Endometrium (tissue), 2 donors: ENCODE data around the gene NISCH.

Source experiments
- FAIRE-seq: peaks from 2 replicates; lab custom pipeline; 2012; peaks lifted over from hg19 to GRCh38; lab: Jason Lieb, UNC
- donor health status: control.
- donor health status: control.

NISCH gene

GRCh38 chr3:52527732-52528585 lies 72.6 kb downstream of the NISCH start:
- no peak for FAIRE-seq

- no peak for FAIRE-seq
Observed at GRCh38 chr3:52528586-52529375, 73.4 kb downstream of the NISCH start.

- FAIRE-seq, result no peak
Observed at GRCh38 chr3:52529376-52530333, 74.3 kb downstream of the NISCH start.

GRCh38 chr3:52530918-52531826 lies 75.8 kb downstream of the NISCH start:
- no peak for FAIRE-seq

DNA sequence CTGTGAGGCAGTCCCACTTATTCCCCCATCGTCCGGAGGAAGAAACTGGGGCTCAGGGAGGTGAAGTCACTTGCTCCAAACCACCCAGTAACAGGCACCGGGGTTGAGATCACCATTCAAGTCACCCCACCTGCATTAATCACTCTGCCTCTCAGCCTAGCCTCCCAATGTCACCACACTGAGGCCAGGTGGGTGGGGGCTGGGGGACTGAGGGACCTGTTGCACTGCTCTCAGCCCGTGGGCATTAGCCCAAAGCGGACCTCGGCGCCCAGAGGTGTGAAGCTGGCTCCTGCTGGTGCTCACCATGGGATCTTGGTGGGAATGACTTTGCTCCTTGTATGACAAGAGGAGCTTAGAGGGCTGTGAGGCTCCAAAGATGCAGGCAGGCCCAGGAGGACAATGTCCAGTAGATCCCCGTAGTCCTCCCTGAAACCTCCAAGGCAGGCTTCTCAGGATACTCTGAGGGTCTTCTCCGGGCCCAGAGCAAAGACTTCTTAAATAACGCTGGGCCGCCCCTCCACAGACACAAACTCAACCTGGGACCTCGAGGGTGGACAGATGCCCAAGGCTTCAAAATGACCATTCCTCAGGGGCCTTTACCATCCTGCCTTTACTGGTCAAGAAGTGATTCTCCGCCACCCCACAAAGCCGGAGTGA lies 76.6 kb downstream of the NISCH start:
- FAIRE-seq, result no peak

DNA sequence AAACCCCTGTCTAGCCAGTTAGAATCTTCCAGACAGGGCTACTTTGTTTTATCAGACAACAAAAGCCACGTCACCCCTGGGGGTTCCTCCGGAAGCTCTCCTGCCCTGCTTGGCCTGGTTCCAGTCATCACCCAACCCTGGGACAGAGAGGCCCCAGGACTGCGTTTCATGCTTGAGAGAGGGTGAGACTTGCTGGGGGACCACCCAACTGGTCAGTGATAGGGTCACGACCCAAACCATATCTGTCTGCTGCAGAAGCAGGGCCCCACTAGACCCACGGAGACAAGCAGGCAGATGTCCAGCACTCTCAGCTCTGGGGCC lies 77.1 kb downstream of the NISCH start:
- FAIRE-seq, result no peak

DNA sequence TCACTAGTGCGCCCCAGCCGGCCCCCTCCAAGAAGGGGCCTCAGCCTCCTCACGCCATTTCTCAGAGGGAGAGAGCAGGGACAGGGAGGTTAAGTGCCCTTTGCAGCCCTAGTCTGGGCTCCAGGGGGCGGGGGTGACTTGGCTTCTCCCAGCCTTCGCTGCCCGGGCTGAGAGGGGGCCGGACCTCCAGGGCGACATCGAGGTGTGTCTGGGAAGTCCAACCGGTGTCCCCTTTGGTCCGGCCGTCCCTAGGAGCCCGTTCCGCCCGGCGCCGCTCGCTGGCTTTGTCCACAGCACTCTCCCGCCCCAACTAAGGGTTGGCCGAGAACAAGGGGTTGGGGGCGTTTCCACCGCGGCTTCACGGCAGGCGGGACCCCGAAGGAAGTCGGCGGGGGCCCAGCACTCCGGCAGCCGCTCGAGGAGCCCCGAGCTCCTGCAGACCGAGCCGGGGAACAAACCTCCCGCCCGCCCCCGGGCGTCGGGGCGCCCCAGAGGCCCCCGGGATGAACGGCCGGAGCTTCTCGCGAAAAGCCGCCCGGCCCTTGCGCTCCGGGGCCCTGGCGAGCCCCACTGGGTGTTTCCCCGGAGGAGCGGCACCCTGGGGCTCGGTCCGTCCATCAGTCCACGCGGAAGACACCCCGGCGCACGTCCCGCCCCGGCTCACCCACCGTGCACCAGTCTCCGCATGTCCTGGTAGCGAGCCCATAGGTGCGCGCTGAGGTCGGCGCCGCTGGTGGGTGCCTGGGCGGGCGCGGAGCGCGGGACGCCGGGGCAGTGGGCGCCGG lies 77.6 kb downstream of the NISCH start:
- no peak for FAIRE-seq

DNA sequence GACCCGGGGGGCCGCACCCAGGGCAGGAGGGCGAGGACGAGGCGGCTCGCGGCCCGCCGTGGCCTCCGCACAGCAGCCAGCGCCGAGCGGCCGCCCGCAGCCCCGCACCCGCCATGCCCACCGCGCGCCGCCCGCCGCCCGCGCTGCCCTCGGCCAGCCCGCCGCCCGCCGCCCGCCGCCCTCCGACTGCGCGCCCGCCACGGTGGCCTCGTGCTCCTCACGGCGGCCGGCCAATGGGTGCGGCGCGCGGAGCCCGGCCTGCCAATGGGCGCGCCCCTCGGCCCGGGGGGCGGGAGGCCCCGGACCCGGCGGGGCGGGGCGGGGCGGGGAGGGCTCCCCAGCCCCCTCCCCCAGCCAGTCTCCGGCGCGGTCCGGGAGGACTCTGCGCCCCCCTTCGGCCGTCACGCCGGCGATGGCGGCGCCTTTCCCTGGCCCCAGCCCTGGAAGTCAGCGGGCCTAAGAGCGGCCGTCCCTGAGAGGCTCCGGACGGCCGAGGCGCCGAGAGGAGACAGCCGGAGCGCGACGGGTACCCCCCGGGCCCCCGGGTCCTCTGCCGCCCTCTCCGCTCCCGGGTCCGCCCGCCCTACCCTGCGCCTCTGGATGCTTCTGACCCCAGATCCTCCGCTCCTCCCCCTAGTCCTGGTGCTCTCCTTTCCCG lies 78.3 kb downstream of the NISCH start, which contains the start of gene NT5DC2:
Gene NT5DC2 (minus strand): TSS at position 235 of the 658 bp plus-strand sequence. CDS start 120 bp downstream, at position 115.
- FAIRE-seq, result no peak

GRCh38 chr3:52534281-52535183 lies 79.1 kb downstream of the NISCH start:
- no peak for FAIRE-seq

DNA sequence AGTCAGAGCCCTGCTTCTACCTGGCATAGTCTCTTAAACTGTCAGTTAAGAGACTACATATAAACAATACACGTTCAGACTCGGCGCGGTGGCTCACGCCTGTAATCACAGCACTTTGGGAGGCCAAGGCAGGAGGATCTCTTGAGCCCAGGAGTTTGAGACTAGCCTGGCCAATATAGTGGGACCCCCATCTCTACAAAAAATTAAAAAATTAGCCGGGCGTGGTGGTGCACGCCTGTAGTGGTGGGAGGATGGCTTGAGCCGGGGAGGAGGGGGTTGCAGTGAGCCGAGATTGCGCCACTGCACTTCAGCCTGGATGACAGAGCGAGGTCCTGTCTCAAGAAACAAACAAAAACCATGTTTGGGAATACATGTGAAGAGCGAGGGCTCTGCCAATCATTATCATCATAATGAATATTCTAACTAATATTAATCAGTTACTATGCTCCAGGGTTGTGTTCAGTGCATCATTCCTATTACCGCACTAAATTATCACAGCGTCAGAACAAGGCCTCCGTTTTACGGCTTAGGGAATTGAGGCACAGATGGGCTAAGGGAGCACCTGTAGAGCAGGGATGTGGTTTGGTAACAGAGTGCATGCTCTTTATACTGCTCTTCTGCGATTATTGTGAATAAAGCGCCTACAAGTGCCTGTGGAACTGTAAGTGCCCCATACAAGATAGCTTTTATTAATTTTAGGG lies 80.2 kb downstream of the NISCH start:
- no peak for FAIRE-seq

DNA sequence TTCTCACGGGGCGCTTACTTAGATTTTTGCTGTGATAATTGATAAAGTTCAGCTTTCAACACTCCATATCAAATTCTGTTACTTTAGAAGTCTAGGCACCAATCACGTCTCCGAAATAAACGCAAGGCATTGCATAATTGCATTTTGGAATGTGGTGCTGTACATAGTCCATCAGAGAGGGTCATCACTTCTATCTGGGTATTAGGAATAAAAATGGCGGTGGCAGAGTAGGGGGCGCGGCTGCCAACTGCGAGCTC lies 80.6 kb downstream of the NISCH start:
- FAIRE-seq, result no peak

GRCh38 chr3:52536369-52537164 lies 81.2 kb downstream of the NISCH start, which contains the start of gene UQCC5:
TSS of gene UQCC5 (plus strand) at chr3:52536605. CDS start at chr3:52536756, 151 bp downstream.
- FAIRE-seq, result peak; percentile 95

- FAIRE-seq, result no peak
Observed at GRCh38 chr3:52537165-52537620, 81.8 kb downstream of the NISCH start.

DNA sequence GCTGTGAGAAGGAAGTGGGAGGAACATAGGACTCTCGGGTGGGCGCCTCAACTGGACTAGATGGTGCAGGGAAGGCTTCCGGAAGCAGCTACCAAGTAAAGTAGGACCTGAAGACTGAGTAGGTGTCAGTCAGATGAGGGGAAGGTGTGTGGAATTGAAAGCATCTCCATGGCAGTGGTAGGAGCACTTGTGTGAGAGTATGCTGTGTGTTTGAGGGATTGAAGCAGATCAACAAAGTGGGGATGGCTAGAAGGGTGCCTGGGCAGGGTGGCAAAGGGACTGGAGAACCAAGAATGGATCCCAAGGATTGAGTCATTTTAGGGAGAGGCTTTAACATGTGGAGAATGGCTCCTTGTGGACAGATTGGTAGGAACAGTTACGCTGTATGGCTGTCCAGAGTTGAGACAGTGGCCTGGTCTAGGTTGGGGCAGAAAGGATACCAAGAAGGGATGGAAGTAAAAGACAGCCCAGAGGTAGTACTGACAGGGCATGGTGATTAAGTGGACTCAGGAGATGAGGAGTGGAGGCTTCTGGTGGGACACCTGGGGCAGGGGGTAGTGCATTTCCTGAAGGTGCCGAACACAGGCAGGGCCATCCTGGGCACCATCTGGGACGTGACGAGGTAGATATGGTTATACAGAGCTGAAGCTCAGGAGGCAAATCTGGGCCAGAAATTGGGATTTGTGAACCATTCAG lies 82.5 kb downstream of the NISCH start:
- no peak for FAIRE-seq

GRCh38 chr3:52539010-52539653 lies 83.7 kb downstream of the NISCH start:
- FAIRE-seq, result no peak

GRCh38 chr3:52541050-52541449 lies 85.6 kb downstream of the NISCH start:
- no peak for FAIRE-seq
